ENCODE measurements around the gene EMC1. TPM values are rescaled to one million over a fixed set of nuclear protein-coding genes. Genes with fewer than 3 reads are reported as not detected.

Gene EMC1
- polyA plus RNA-seq, 1 donor from 2014 or later: 75.3 TPM

DNA sequence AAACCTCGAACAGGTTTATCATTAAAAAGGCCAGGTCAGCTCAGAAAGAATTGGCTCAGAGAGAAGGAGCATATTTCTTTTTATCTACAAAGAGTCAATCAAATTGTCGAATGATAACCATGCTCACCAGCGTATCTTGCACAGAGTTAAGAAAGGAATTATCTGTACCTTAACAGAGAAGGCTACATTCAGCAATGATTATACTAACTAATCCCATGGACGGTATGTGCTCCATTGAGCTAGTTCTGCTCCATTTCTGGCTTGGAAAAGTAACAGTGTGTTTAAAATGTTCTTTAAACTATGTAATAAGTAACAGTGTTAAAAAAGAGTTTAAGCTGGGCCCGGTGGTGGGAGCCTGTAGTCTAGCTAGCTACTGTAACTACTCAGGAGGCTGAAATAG lies 45.5 kb downstream of the EMC1 start:
- Histone ChIP-seq H3F3A (ENCODE audit: insufficient read depth, low read length, poor library complexity, severe bottlenecking) (no peaks in the 10 kb centered on the region), H2AFZ (ENCODE audit: low read depth, low read length) (no peak overlapping the region), H3K9me2 (ENCODE audit: insufficient read depth, low read length) (no peaks in the 10 kb centered on the region), H3K36me3 (ENCODE audit: insufficient read depth, low read length) (no peaks in the 10 kb centered on the region), H3K27me3 (ENCODE audit: insufficient read depth, low read depth, low read length) (no peaks in the 10 kb centered on the region), H3K9ac (ENCODE audit: low read length) (no peak overlapping the region), H3K4me3 (ENCODE audit: low read length) (no peak overlapping the region), H3K9me3 (ENCODE audit: low read length) (no peaks in the 10 kb centered on the region), H3K79me2 (replicated peaks; ENCODE audit: insufficient read depth, low read length) (peaks cover 91% of the 10 kb centered on the region), H4K20me1 (ENCODE audit: insufficient read depth) (no peaks in the 10 kb centered on the region), H3K27ac (ENCODE audit: low read length) (no peak overlapping the region), H3K4me2 (ENCODE audit: low read length) (no peak overlapping the region)
- TF ChIP-seq, protein P1, sequence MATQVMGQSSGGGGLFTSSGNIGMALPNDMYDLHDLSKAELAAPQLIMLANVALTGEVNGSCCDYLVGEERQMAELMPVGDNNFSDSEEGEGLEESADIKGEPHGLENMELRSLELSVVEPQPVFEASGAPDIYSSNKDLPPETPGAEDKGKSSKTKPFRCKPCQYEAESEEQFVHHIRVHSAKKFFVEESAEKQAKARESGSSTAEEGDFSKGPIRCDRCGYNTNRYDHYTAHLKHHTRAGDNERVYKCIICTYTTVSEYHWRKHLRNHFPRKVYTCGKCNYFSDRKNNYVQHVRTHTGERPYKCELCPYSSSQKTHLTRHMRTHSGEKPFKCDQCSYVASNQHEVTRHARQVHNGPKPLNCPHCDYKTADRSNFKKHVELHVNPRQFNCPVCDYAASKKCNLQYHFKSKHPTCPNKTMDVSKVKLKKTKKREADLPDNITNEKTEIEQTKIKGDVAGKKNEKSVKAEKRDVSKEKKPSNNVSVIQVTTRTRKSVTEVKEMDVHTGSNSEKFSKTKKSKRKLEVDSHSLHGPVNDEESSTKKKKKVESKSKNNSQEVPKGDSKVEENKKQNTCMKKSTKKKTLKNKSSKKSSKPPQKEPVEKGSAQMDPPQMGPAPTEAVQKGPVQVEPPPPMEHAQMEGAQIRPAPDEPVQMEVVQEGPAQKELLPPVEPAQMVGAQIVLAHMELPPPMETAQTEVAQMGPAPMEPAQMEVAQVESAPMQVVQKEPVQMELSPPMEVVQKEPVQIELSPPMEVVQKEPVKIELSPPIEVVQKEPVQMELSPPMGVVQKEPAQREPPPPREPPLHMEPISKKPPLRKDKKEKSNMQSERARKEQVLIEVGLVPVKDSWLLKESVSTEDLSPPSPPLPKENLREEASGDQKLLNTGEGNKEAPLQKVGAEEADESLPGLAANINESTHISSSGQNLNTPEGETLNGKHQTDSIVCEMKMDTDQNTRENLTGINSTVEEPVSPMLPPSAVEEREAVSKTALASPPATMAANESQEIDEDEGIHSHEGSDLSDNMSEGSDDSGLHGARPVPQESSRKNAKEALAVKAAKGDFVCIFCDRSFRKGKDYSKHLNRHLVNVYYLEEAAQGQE (IDR thresholded peaks at IDR 0.05; ENCODE audit: borderline replicate concordance): no peak
- TF ChIP-seq EP300 (conservative IDR thresholded peaks at IDR 0.05; ENCODE audit: poor library complexity, severe bottlenecking) (no peak), SMC3 (conservative IDR thresholded peaks at IDR 0.05; ENCODE audit: poor library complexity) (no peak), MXI1 (conservative IDR thresholded peaks at IDR 0.05; ENCODE audit: poor library complexity, severe bottlenecking) (no peak), POLR2AphosphoS5 (IDR thresholded peaks at IDR 0.05) (no peak), EZH2 (IDR thresholded peaks at IDR 0.05; ENCODE audit: borderline replicate concordance, insufficient read depth, low read length, poor library complexity, severe bottlenecking) (no peak), RAD21 (conservative IDR thresholded peaks at IDR 0.05) (no peak), TAF1 (IDR thresholded peaks at IDR 0.05; ENCODE audit: low read depth) (no peak)
- TF ChIP-seq, protein P2, sequence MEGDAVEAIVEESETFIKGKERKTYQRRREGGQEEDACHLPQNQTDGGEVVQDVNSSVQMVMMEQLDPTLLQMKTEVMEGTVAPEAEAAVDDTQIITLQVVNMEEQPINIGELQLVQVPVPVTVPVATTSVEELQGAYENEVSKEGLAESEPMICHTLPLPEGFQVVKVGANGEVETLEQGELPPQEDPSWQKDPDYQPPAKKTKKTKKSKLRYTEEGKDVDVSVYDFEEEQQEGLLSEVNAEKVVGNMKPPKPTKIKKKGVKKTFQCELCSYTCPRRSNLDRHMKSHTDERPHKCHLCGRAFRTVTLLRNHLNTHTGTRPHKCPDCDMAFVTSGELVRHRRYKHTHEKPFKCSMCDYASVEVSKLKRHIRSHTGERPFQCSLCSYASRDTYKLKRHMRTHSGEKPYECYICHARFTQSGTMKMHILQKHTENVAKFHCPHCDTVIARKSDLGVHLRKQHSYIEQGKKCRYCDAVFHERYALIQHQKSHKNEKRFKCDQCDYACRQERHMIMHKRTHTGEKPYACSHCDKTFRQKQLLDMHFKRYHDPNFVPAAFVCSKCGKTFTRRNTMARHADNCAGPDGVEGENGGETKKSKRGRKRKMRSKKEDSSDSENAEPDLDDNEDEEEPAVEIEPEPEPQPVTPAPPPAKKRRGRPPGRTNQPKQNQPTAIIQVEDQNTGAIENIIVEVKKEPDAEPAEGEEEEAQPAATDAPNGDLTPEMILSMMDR (IDR thresholded peaks at IDR 0.05; ENCODE audit: poor library complexity, severe bottlenecking): no peak

DNA sequence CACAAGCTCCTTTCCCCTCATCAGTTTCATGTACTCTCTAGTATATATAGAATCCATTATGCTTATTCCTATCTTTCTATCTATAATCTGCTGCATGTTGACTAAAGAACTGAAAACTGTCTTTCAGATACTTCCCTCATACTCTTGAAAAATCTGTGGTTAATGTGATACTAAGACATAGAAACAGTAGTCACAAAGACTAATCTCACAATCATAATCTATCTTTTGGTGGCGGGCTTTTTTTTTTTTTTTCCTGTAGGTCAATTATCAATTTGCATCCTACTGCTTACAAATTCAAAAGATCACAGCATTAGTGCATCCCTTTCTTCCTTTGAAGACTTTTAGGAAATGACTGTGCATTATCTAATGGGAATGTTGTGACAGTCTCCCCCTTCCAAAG lies 45.9 kb downstream of the EMC1 start:
- Histone ChIP-seq H3K79me2 (replicated peaks; ENCODE audit: insufficient read depth, low read length) (peaks cover 92% of the 10 kb centered on the region), H3K9me2 (ENCODE audit: insufficient read depth, low read length) (no peaks in the 10 kb centered on the region), H3F3A (ENCODE audit: insufficient read depth, low read length, poor library complexity, severe bottlenecking) (no peaks in the 10 kb centered on the region), H4K20me1 (ENCODE audit: insufficient read depth) (no peaks in the 10 kb centered on the region), H3K27ac (ENCODE audit: low read length) (no peak overlapping the region), H3K9me3 (ENCODE audit: low read length) (no peaks in the 10 kb centered on the region), H3K36me3 (ENCODE audit: insufficient read depth, low read length) (no peaks in the 10 kb centered on the region), H3K4me2 (ENCODE audit: low read length) (no peak overlapping the region), H3K4me3 (ENCODE audit: low read length) (no peak overlapping the region), H2AFZ (ENCODE audit: low read depth, low read length) (no peak overlapping the region), H3K27me3 (ENCODE audit: insufficient read depth, low read depth, low read length) (no peaks in the 10 kb centered on the region), H3K9ac (ENCODE audit: low read length) (no peak overlapping the region)
- TF ChIP-seq MXI1 (conservative IDR thresholded peaks at IDR 0.05; ENCODE audit: poor library complexity, severe bottlenecking): no peak
- no peak for TF ChIP-seq SMC3 (conservative IDR thresholded peaks at IDR 0.05; ENCODE audit: poor library complexity)
- no peak for TF ChIP-seq EP300 (conservative IDR thresholded peaks at IDR 0.05; ENCODE audit: poor library complexity, severe bottlenecking)
- TF ChIP-seq POLR2AphosphoS5 (IDR thresholded peaks at IDR 0.05): no peak
- TF ChIP-seq, protein P2 (IDR thresholded peaks at IDR 0.05; ENCODE audit: poor library complexity, severe bottlenecking): no peak
- no peak for TF ChIP-seq TAF1 (IDR thresholded peaks at IDR 0.05; ENCODE audit: low read depth)
- no peak for TF ChIP-seq RAD21 (conservative IDR thresholded peaks at IDR 0.05)
- TF ChIP-seq, protein P1 (IDR thresholded peaks at IDR 0.05; ENCODE audit: borderline replicate concordance): no peak
- no peak for TF ChIP-seq EZH2 (IDR thresholded peaks at IDR 0.05; ENCODE audit: borderline replicate concordance, insufficient read depth, low read length, poor library complexity, severe bottlenecking)

Data from neural cell (in vitro differentiated cells).